ENCODE measurements around the gene SLC35B2. TPM values are rescaled to one million over a fixed set of nuclear protein-coding genes. Genes with fewer than 3 reads are reported as not detected.
A peak's percentile ranks its signal among the peaks of the same experiment; 100 is the strongest.

SLC35B2 gene
- total and polyA plus RNA-seq, 2 experiments from 2014 or later = 101 to 114 TPM

DNA sequence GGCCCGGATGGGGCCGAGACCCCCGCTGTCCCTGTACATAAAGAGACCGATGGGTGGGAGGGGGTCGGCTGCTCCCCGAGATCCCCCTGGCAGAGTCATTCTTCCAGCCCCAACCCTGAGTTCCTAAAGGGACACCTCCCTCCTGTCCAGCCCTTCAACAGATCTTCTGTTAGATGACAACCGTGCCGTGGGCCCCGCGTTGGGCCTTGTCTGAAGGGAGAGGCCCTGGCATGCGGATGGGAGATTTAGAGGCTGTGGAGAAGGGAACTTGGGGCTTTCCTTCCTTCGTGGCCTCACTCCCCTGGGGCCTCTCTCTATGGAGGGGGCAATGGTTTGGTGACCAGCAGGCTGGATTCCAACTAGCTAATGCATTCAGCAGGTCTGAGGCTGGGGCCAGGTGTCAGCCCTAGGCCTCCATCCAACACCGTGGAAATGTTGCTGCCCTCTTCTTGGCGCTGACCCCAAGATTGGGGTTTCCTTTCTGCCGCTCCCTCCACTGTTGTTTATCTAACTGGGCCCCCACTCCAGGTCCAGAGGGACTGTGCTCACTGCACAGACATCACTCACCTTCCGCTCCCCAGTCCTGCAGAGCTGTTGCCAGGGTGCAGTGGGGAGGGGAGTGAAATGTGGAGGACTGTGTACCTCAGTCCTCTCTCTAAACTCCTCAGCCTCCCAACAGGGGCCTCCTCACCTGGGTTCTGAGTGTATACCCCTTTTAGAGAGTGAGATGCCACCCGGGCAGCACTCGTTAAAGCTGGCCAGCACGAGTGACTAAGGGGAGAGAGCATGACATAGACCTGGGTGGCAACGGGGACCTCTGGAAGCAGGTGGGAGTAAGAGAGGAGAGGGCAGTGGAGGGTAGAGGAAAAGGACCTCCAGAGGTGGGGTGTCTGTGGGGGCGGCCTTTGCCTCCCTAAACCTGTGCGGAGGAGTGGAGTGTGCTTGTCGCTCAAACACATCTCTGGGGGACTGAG is 19.6 kb upstream of the SLC35B2 start:
- in situ Hi-C loops (cut with MboI) = no loop called here

DNA sequence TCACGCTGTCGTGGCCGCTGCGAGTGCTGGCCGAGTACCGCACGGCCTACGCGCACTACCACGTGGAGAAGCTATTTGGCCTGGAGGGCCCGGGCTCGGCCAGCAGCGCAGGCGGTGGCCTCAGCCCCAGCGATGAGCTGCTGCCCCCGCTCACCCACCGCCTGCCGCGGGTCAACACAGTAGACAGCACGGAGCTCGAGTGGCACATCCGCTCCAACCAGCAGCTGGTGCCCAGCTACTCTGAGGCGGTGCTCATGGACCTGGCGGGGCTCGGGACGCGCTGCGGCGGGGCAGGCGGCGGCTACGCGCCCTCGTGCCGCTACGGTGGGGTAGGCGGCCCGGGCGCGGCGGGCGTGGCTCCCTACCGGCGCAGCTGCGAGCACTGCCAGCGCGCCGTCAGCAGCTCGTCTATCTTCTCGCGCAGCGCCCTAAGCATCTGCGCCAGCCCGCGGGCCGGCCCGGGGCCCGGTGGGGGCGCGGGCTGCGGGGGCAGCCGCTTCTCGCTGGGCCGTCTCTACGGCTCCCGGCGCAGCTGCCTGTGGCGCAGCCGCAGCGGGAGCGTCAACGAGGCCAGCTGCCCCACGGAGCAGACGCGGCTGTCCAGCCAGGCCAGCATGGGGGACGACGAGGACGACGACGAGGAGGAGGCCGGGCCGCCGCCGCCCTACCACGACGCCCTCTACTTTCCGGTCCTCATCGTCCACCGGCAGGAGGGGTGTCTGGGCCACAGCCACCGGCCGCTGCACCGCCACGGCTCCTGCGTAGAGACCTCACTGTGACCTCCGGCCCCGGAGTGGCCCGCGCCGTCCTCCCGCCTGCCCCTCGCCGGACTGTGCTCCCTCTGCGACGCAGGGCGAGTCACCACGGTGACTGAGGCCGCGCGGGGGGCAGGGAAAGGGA is 18.7 kb upstream of the SLC35B2 start:
- Histone ChIP-seq H3K9me2 (ENCODE audit: insufficient read depth) (no peaks in the 10 kb centered on the region), H3K9me3 (ENCODE audit: low read depth) (no peaks in the 10 kb centered on the region), H2AFZ (peak overlapping the region; percentile 65; the same call in 1 of the 2 replicates), H3K36me3 (ENCODE audit: low read depth) (no peaks in the 10 kb centered on the region), H3K27me3 (replicated peaks; ENCODE audit: insufficient read depth) (peaks cover 35% of the 10 kb centered on the region), H3K9ac (no peak overlapping the region), H3K4me1 (ENCODE audit: insufficient read depth) (no peaks in the 10 kb centered on the region), H3F3A (ENCODE audit: insufficient read depth) (no peaks in the 10 kb centered on the region), H3K79me2 (ENCODE audit: insufficient read depth) (no peaks in the 10 kb centered on the region), H3K27ac (no peak overlapping the region), H3K4me2 (ENCODE audit: unreplicated experiment) (peak overlapping the region; percentile 68), H3K4me3 (peak overlapping the region; percentile 54), H4K20me1 (ENCODE audit: insufficient read depth) (no peaks in the 10 kb centered on the region)
- no peak for TF ChIP-seq EZH2phosphoT487 (IDR thresholded peaks at IDR 0.05; ENCODE audit: insufficient read depth, low read depth)
- no peak for TF ChIP-seq EZH2 (IDR thresholded peaks at IDR 0.05; ENCODE audit: insufficient read depth, poor library complexity, severe bottlenecking)
- in situ Hi-C loops (cut with MboI) = no loop called here
- DNase-seq = peak; percentile 47
- 14 to 19% methylated on average over 48 to 86 of the region's 109 CpGs for WGBS, 2 experiments (ENCODE audit: low coverage in 1 of 2, low lambda C conversion rate in 2 of 2, missing lambda C conversion rate in 2 of 2)

More for the DNA sequence above, 19.6 kb upstream of the SLC35B2 start:
- H3K79me2 ChIP-seq (ENCODE audit: insufficient read depth) = no peaks in the 10 kb centered on the region
- no peaks in the 10 kb centered on the region for H3F3A ChIP-seq (ENCODE audit: insufficient read depth)
- no peaks in the 10 kb centered on the region for H3K4me1 ChIP-seq (ENCODE audit: insufficient read depth)
- H2AFZ ChIP-seq = no peak overlapping the region
- no peaks in the 10 kb centered on the region for H3K9me2 ChIP-seq (ENCODE audit: insufficient read depth)
- H3K27ac ChIP-seq = no peak overlapping the region
- H3K9me3 ChIP-seq (ENCODE audit: low read depth) = no peaks in the 10 kb centered on the region
- no peak overlapping the region for H3K4me2 ChIP-seq (ENCODE audit: unreplicated experiment)
- no peak overlapping the region for H3K4me3 ChIP-seq
- H3K9ac ChIP-seq = no peak overlapping the region
- 79 to 80% methylated on average over 21 to 23 of the region's 23 CpGs for WGBS, 2 experiments (ENCODE audit: low coverage in 1 of 2, low lambda C conversion rate in 2 of 2, missing lambda C conversion rate in 2 of 2)
- TF ChIP-seq EZH2 (IDR thresholded peaks at IDR 0.05; ENCODE audit: insufficient read depth, poor library complexity, severe bottlenecking) (no peak), EZH2phosphoT487 (IDR thresholded peaks at IDR 0.05; ENCODE audit: insufficient read depth, low read depth) (no peak)
- H3K27me3 ChIP-seq (replicated peaks; ENCODE audit: insufficient read depth) = peaks cover 33% of the 10 kb centered on the region
- no peaks in the 10 kb centered on the region for H3K36me3 ChIP-seq (ENCODE audit: low read depth)
- no peaks in the 10 kb centered on the region for H4K20me1 ChIP-seq (ENCODE audit: insufficient read depth)
- no peak for DNase-seq

DNA sequence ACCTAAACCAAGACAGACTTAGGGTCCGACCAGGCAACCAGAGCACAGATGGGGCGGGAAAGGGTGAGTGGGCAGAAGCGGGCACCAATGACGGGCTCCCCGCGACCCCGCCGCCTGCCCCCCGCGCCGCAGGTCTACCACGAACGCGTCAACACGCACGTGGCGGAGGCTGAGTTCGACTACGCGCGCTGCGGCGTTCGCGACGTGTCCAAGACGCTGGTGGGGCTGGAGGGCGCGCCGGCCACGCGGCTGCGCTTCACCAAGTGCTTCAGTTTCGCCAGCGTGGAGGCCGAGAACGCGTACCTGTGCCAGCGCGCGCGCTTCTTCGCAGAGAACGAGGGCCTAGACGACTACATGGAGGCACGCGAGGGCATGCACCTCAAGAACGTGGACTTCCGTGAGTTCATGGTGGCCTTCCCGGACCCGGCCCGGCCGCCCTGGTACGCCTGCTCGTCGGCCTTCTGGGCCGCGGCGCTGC is 18.0 kb upstream of the SLC35B2 start:
- Histone ChIP-seq H2AFZ (peak overlapping the region; percentile 65; the same call in 1 of the 2 replicates), H3K36me3 (ENCODE audit: low read depth) (no peaks in the 10 kb centered on the region), H3K4me1 (ENCODE audit: insufficient read depth) (no peaks in the 10 kb centered on the region), H3K27me3 (replicated peaks; ENCODE audit: insufficient read depth) (peaks cover 29% of the 10 kb centered on the region), H3K79me2 (ENCODE audit: insufficient read depth) (no peaks in the 10 kb centered on the region), H3K27ac (no peak overlapping the region), H3K4me2 (ENCODE audit: unreplicated experiment) (peak overlapping the region; percentile 68), H3K9me2 (ENCODE audit: insufficient read depth) (no peaks in the 10 kb centered on the region), H4K20me1 (ENCODE audit: insufficient read depth) (no peaks in the 10 kb centered on the region), H3K9ac (no peak overlapping the region), H3K4me3 (peak overlapping the region; percentile 54), H3F3A (ENCODE audit: insufficient read depth) (no peaks in the 10 kb centered on the region), H3K9me3 (ENCODE audit: low read depth) (no peaks in the 10 kb centered on the region)
- in situ Hi-C loops (cut with MboI) = no loop called here
- no peak for DNase-seq
- 77 to 86% methylated on average over 48 to 53 of the region's 59 CpGs for WGBS, 2 experiments (ENCODE audit: low coverage in 1 of 2, low lambda C conversion rate in 2 of 2, missing lambda C conversion rate in 2 of 2)
- no peak for TF ChIP-seq EZH2phosphoT487 (IDR thresholded peaks at IDR 0.05; ENCODE audit: insufficient read depth, low read depth)

DNA sequence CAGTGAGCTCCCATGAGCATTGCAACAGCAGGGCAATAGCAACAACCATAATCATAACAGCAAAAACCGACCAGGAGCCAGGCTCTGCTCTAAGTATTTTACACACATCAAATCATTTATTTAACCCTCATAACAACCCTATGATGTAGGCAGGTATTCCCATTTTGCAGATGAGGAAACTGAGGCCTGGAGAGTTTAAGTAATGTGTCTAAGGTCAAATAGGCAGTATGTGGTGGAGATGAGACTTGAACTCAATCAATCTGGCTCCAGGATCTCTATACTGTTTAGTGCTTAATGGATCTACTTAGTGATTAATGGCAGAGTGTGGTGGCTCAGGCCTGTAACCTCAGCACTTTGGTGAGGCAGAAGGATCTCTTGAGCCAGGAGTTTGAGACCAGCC is 16.3 kb upstream of the SLC35B2 start:
- 0% methylated on average over 1 of the region's 1 CpG for WGBS, 2 experiments (ENCODE audit: low coverage in 1 of 2, low lambda C conversion rate in 2 of 2, missing lambda C conversion rate in 2 of 2)
- Histone ChIP-seq H3K9ac (no peak overlapping the region), H3K9me3 (ENCODE audit: low read depth) (no peaks in the 10 kb centered on the region), H3K4me3 (no peak overlapping the region), H3K27ac (no peak overlapping the region), H3K36me3 (ENCODE audit: low read depth) (no peaks in the 10 kb centered on the region), H2AFZ (no peak overlapping the region), H4K20me1 (ENCODE audit: insufficient read depth) (no peaks in the 10 kb centered on the region), H3K9me2 (ENCODE audit: insufficient read depth) (no peaks in the 10 kb centered on the region), H3K27me3 (replicated peaks; ENCODE audit: insufficient read depth) (peaks cover 45% of the 10 kb centered on the region), H3K4me2 (ENCODE audit: unreplicated experiment) (no peak overlapping the region), H3K79me2 (ENCODE audit: insufficient read depth) (no peaks in the 10 kb centered on the region), H3F3A (ENCODE audit: insufficient read depth) (no peaks in the 10 kb centered on the region), H3K4me1 (ENCODE audit: insufficient read depth) (no peaks in the 10 kb centered on the region)
- TF ChIP-seq EZH2phosphoT487 (IDR thresholded peaks at IDR 0.05; ENCODE audit: insufficient read depth, low read depth) (no peak), EZH2 (IDR thresholded peaks at IDR 0.05; ENCODE audit: insufficient read depth, poor library complexity, severe bottlenecking) (no peak)
- no peak for DNase-seq
- in situ Hi-C loops (cut with MboI) = loop anchor here (5.0 kb wide), 1 partner anchor 64 kb away; no protein-coding TSS in a partner anchor
